ENCODE measurements around the gene RHCG. TPM values are rescaled to one million over a fixed set of nuclear protein-coding genes. Genes with fewer than 3 reads are reported as not detected.

RHCG gene
- total and polyA plus RNA-seq, 2 of the 4 experiments (the other 2 are of a cell fraction): not detected

GRCh38 chr15:89450076-89451006 is 46.0 kb downstream of the RHCG start:
- no peak for DNase-seq
- no peak overlapping the region for H2BK5ac ChIP-seq (ENCODE audit: low read depth, low read length, poor library complexity, severe bottlenecking)
- no peak overlapping the region for H3K27ac ChIP-seq (ENCODE audit: insufficient read depth, low read length)
- H3K23ac ChIP-seq (ENCODE audit: low read depth, low read length): no peak overlapping the region
- POLR2A ChIA-PET (ENCODE audit: unreplicated experiment): no interaction called here
- H4K91ac ChIP-seq (ENCODE audit: insufficient read depth, low read depth, low read length): no peak overlapping the region
- H2AK9ac ChIP-seq (replicated peaks; ENCODE audit: low read depth, low read length, poor library complexity): no peak overlapping the region
- no peak overlapping the region for H4K8ac ChIP-seq (ENCODE audit: low read depth in 2 of 2, low read length in 2 of 2)
- H3K9ac ChIP-seq (ENCODE audit: low read depth, low read length): no peak overlapping the region
- H2AFZ ChIP-seq (replicated peaks; ENCODE audit: low read length, poor library complexity): no peak overlapping the region
- no peak overlapping the region for H3K56ac ChIP-seq (ENCODE audit: extremely low read depth, insufficient read depth, low read length)
- TF ChIP-seq MAZ (IDR thresholded peaks at IDR 0.05; ENCODE audit: borderline replicate concordance, low read depth, low read length) (no peak), BHLHE40 (IDR thresholded peaks at IDR 0.05; ENCODE audit: low read depth, low read length) (no peak), ELK1 (IDR thresholded peaks at IDR 0.05; ENCODE audit: borderline replicate concordance, low read depth, low read length) (no peak), RAD21 (IDR thresholded peaks at IDR 0.05; ENCODE audit: low read length) (no peak), FOS (IDR thresholded peaks at IDR 0.05; ENCODE audit: low read depth, low read length) (no peak), USF2 (IDR thresholded peaks at IDR 0.05; ENCODE audit: low read depth, low read length) (no peak), MAFK (IDR thresholded peaks at IDR 0.05; ENCODE audit: low read depth, low read length) (no peak), CHD1 (IDR thresholded peaks at IDR 0.05; ENCODE audit: low read depth, low read length) (no peak), CEBPB (IDR thresholded peaks at IDR 0.05; ENCODE audit: low read depth, low read length) (no peak), RFX5 (IDR thresholded peaks at IDR 0.05; ENCODE audit: low read depth, low read length) (no peak), MXI1 (IDR thresholded peaks at IDR 0.05; ENCODE audit: borderline replicate concordance, low read depth, low read length) (no peak), SMC3 (IDR thresholded peaks at IDR 0.05; ENCODE audit: low read depth, low read length) (no peak), CTCF (conservative IDR thresholded peaks at IDR 0.05; ENCODE audit: low read depth, low read length) (no peak), NFE2L2 (IDR thresholded peaks at IDR 0.05; ENCODE audit: low read depth, low read length) (no peak)
- no peaks in the 10 kb centered on the region for H3K79me1 ChIP-seq (ENCODE audit: low read depth in 1 of 2, low read length in 2 of 2)
- no peak overlapping the region for H2BK20ac ChIP-seq (ENCODE audit: low read depth, low read length)
- H3K9me3 ChIP-seq (ENCODE audit: control insufficient read depth, insufficient read depth, low read length): no peaks in the 10 kb centered on the region
- H3K4me3 ChIP-seq (ENCODE audit: insufficient read depth, low read depth, low read length): no peak overlapping the region
- CTCF ChIA-PET: interaction anchor here (1.5 kb wide), 1 partner anchor 9 kb away, joined by 3 read pairs; no protein-coding TSS in a partner anchor
- H3K4ac ChIP-seq (ENCODE audit: low read depth, low read length): no peak overlapping the region
- intact Hi-C loops (cut with micrococcal nuclease): no loop called here
- no peaks in the 10 kb centered on the region; the same call in 1 of the 2 replicates for H3K4me1 ChIP-seq (ENCODE audit: control insufficient read depth, insufficient read depth, low read length)
- no peak for ATAC-seq (ENCODE audit: low read depth)
- H3K4me2 ChIP-seq (ENCODE audit: low read depth, low read length): no peak overlapping the region
- 18% methylated on average over 4 of the region's 11 CpGs; no CpG with 5 or more reads in 1 of the 2 experiments for WGBS, 2 experiments (ENCODE audit: extremely low coverage in 2 of 2, insufficient read length in 1 of 2)
- no peak overlapping the region for H2BK120ac ChIP-seq (ENCODE audit: low read depth, low read length)
- H3K9me1 ChIP-seq (ENCODE audit: insufficient read depth, low read length): 0 out of 2 replicates have a peak, but pooled peaks cover 3% of the 10 kb centered on the region
- no peak overlapping the region for H3K18ac ChIP-seq (ENCODE audit: low read depth, low read length)
- dilution Hi-C loops (cut with HindIII; ENCODE audit: low sequenced_read_pairs, unreplicated experiment): no loop called here
- H2AK5ac ChIP-seq (ENCODE audit: low read depth, low read length): no peak overlapping the region
- no peak overlapping the region for H2BK15ac ChIP-seq (ENCODE audit: low read depth, low read length)
- H4K5ac ChIP-seq (ENCODE audit: low read depth, low read length): no peak overlapping the region
- no TSS peak for BruUV-seq (replicated peaks)
- H4K20me1 ChIP-seq (ENCODE audit: insufficient read depth, low read length): no peaks in the 10 kb centered on the region
- peaks cover 54% of the 10 kb centered on the region for H3K27me3 ChIP-seq (ENCODE audit: control insufficient read depth, insufficient read depth, low read length)
- no peaks in the 10 kb centered on the region for H3K36me3 ChIP-seq (ENCODE audit: control insufficient read depth, insufficient read depth, low read length)
- no peak overlapping the region for H3K14ac ChIP-seq (replicated peaks; ENCODE audit: low read depth, low read length)
- in situ Hi-C loops (cut with MboI; ENCODE audit: low sequenced_read_pairs): no loop called here
